Activated naive CD4-positive, alpha-beta T cell treated with anti-CD3 and anti-CD28 coated beads for 36 hours (primary cell): ENCODE measurements around the gene AREG. TPM values are rescaled to one million over a fixed set of nuclear protein-coding genes. Genes with fewer than 3 reads are reported as not detected.

Experiments used
- CTCF ChIA-PET: fragments of 350-600 bp; sonication (Branson Sonifier 250); formaldehyde crosslinking; loops from one replicate; lab custom pipeline; 2021; ENCODE audit warnings: antibody characterized with exemption; lab: Charles Lee
- DNase-seq: peaks from one replicate; pipeline ENCODE4 v3.0.0-alpha.2; 2020
- H3K27ac Mint-ChIP-seq: one replicate; pipeline ENCODE4 v1.8.0; 2021; ENCODE audit warnings: mild to moderate bottlenecking, mixed read lengths
- H3K27me3 Mint-ChIP-seq: one replicate; pipeline ENCODE4 v1.8.0; 2021; ENCODE audit warnings: low read depth, mixed read lengths
- H3K36me3 Mint-ChIP-seq: one replicate; pipeline ENCODE4 v1.8.0; 2021; ENCODE audit warnings: low read depth, mixed read lengths
- H3K4me1 Mint-ChIP-seq: one replicate; pipeline ENCODE4 v1.8.0; 2021; ENCODE audit warnings: low read depth, mixed read lengths
- H3K4me3 Mint-ChIP-seq: one replicate; pipeline ENCODE4 v1.8.0; 2021; ENCODE audit warnings: mild to moderate bottlenecking, moderate library complexity, mixed read lengths
- H3K9me3 Mint-ChIP-seq: one replicate; pipeline ENCODE4 v1.8.0; 2021; ENCODE audit warnings: mixed read lengths
- intact Hi-C: fragments of 100-400 bp; cut with micrococcal nuclease; formaldehyde crosslinking; loops from one replicate; pipeline ENCODE4 v1.15.1; 2023
- total RNA-seq, 2 experiments: library from RNA; stranded (reverse); gene quantifications; one replicate each; pipeline ENCODE4 v1.2.3, GENCODE V29; 2021

Gene AREG
- total RNA-seq, 2 experiments from 2014 or later = 1.5 to 2.1 TPM

DNA sequence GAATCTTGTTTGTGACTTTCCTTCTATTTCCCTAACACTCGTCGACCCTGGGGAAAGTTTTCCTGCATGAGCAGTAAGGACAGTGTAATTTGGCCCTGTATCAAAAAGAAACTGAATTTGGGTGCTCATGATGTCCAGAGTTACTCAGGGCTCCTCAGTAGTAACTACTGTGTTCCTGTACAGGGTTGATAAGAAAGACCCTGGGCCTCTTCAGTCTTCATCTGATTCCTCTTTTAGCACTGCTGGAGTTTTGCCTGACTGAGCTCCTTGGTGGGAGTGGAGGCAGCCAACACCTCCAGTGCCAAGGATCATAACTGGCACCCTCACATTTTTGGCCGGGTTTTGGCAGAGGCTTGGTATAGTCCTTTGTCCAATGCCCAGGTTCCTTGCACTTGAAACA is 7.1 kb upstream of the AREG start:
- Mint-ChIP-seq H3K36me3 (no peaks in the 10 kb centered on the region), H3K9me3 (no peaks in the 10 kb centered on the region), H3K4me1 (no peaks in the 10 kb centered on the region), H3K27me3 (peaks cover 6% of the 10 kb centered on the region), H3K27ac (no peak overlapping the region), H3K4me3 (no peak overlapping the region)
- CTCF ChIA-PET = interaction anchor here (0.7 kb wide), 1 partner anchor 206 kb away, joined by 3 read pairs; no protein-coding TSS in a partner anchor
- intact Hi-C loops = no loop called here
- no peak for DNase-seq

DNA sequence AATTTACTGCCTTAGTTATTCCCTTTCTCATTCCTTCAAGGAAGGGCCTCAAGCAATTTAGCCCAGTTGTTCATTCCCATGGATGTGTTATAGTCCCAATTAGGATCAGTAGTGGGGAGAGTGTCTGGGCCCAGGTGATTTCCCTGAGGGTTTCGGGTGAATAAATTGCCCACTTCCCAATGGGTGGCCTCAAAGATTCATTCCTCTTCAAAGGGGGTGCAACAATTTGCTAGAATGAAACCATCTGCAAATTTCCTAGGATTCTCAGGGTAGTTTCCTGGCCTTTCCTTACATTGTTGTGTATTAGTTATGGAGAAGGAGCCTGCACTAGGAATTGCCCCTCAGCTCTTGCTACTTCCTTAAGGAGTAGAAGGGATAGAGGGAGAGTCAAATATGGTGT is 6.3 kb upstream of the AREG start:
- no peak for DNase-seq
- no peak overlapping the region for H3K4me3 Mint-ChIP-seq
- H3K4me1 Mint-ChIP-seq = no peaks in the 10 kb centered on the region
- CTCF ChIA-PET = no interaction called here
- H3K9me3 Mint-ChIP-seq = no peaks in the 10 kb centered on the region
- no peak overlapping the region for H3K27ac Mint-ChIP-seq
- no peaks in the 10 kb centered on the region for H3K36me3 Mint-ChIP-seq
- intact Hi-C loops = no loop called here
- H3K27me3 Mint-ChIP-seq = peaks cover 6% of the 10 kb centered on the region

GRCh38 chr4:74439952-74440351 is 5.0 kb upstream of the AREG start:
- no peak overlapping the region for H3K27ac Mint-ChIP-seq
- no peak overlapping the region for H3K4me3 Mint-ChIP-seq
- intact Hi-C loops = loop anchor here (10.0 kb wide), 1 partner anchor 1285 kb away; the partner anchor contains the start of gene USO1
- no peak for DNase-seq
- no peaks in the 10 kb centered on the region for H3K9me3 Mint-ChIP-seq
- H3K4me1 Mint-ChIP-seq = no peaks in the 10 kb centered on the region
- no peaks in the 10 kb centered on the region for H3K36me3 Mint-ChIP-seq
- CTCF ChIA-PET = no interaction called here
- peaks cover 4% of the 10 kb centered on the region for H3K27me3 Mint-ChIP-seq

DNA sequence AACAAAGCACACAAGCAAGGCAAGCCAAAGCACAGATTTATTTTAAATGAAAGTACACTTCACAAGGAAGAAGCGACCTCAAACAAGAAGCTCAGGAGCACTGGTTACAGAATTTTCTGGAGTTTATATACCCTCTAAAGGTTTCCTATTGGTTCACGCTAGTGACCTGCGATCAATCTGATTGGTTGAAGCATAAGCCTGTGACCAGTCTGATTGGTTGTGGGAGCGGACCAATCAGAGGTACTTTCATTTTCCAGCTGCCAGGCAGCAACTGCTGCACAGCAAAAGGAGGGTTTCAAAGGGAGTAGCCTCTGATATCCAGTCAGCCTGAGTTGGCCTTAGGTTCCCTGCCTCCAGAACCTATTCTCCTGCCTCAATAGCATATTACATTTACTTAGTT is 4.6 kb upstream of the AREG start:
- Mint-ChIP-seq H3K36me3 (no peaks in the 10 kb centered on the region), H3K4me3 (no peak overlapping the region), H3K4me1 (peaks cover 2% of the 10 kb centered on the region), H3K27me3 (peaks cover 4% of the 10 kb centered on the region), H3K27ac (no peak overlapping the region), H3K9me3 (no peaks in the 10 kb centered on the region)
- CTCF ChIA-PET = no interaction called here
- DNase-seq = no peak
- intact Hi-C loops = loop anchor here (10.0 kb wide), 1 partner anchor 1284 kb away; the partner anchor contains the start of gene USO1

GRCh38 chr4:74441744-74442143 is 3.2 kb upstream of the AREG start:
- Mint-ChIP-seq H3K27me3 (peaks cover 4% of the 10 kb centered on the region), H3K9me3 (no peaks in the 10 kb centered on the region), H3K4me3 (no peak overlapping the region), H3K27ac (no peak overlapping the region), H3K4me1 (peaks cover 4% of the 10 kb centered on the region), H3K36me3 (no peaks in the 10 kb centered on the region)
- intact Hi-C loops = loop anchor here (10.0 kb wide), 1 partner anchor 1283 kb away; the partner anchor contains the start of gene USO1
- CTCF ChIA-PET = no interaction called here
- DNase-seq = no peak

DNA sequence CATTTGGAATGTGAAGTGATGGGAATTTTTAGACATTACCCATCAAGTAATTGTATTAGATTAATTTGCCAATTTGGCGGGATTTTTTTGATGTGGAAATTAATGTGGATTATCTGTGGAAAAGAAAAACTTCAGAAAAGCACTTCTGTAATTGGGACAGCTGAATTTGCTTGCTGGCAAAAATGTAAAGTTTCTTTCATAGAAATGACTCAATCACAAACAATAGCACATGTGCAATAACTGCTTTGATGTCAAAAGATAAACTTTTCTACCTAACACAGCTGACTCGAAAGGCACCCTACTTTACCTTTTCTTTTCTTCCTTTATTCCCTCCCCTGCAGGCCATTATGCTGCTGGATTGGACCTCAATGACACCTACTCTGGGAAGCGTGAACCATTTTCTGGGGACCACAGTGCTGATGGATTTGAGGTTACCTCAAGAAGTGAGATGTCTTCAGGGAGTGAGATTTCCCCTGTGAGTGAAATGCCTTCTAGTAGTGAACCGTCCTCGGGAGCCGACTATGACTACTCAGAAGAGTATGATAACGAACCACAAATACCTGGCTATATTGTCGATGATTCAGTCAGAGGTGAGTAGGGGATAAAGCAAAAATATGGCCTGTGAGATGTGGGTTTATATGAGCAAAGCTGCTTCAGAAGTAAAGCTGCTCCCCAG is 1.4 kb downstream of the AREG start:
- Mint-ChIP-seq H3K36me3 (no peaks in the 10 kb centered on the region), H3K4me3 (peak overlapping the region; percentile 32)

DNA sequence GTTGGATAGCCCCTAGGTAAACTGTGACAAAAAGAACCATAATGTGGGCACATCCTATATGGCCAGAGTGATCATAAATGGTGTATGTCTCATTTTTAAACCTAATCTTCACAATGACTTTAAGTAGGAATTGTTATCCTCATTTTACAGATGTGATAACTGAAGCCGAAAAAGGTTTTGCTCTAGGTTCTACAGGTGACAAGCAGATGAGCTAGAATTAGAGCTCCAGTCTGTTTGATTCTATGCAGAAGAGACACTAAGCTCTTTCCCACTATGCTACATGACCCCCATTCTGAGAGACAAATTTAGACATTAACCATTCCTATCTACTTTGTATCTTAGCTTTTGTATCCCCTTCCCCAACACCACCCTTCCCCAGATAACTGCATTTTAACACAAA is 2.0 kb downstream of the AREG start:
- Mint-ChIP-seq H3K27me3 (no peaks in the 10 kb centered on the region), H3K9me3 (no peaks in the 10 kb centered on the region), H3K36me3 (no peaks in the 10 kb centered on the region), H3K4me1 (peaks cover 4% of the 10 kb centered on the region), H3K4me3 (no peak overlapping the region), H3K27ac (no peak overlapping the region)
- CTCF ChIA-PET = no interaction called here
- intact Hi-C loops = loop anchor here (5.0 to 10.0 kb wide), 2 partner anchors 290 to 1278 kb away; partner anchors contain the start of genes MTHFD2L and USO1
- no peak for DNase-seq

More for the DNA sequence above, 1.4 kb downstream of the AREG start:
- DNase-seq = no peak
- no peak overlapping the region for H3K27ac Mint-ChIP-seq
- H3K9me3 Mint-ChIP-seq = no peaks in the 10 kb centered on the region
- peaks cover 4% of the 10 kb centered on the region for H3K4me1 Mint-ChIP-seq
- no peaks in the 10 kb centered on the region for H3K27me3 Mint-ChIP-seq
- CTCF ChIA-PET = no interaction called here
- intact Hi-C loops = loop anchor here (5.0 to 10.0 kb wide), 2 partner anchors 289 to 1278 kb away; partner anchors contain the start of genes MTHFD2L and USO1

- H3K36me3 Mint-ChIP-seq = no peaks in the 10 kb centered on the region
- H3K27ac Mint-ChIP-seq = no peak overlapping the region
- CTCF ChIA-PET = no interaction called here
Observed at GRCh38 chr4:74447636-74448233, 2.8 kb downstream of the AREG start.

DNA sequence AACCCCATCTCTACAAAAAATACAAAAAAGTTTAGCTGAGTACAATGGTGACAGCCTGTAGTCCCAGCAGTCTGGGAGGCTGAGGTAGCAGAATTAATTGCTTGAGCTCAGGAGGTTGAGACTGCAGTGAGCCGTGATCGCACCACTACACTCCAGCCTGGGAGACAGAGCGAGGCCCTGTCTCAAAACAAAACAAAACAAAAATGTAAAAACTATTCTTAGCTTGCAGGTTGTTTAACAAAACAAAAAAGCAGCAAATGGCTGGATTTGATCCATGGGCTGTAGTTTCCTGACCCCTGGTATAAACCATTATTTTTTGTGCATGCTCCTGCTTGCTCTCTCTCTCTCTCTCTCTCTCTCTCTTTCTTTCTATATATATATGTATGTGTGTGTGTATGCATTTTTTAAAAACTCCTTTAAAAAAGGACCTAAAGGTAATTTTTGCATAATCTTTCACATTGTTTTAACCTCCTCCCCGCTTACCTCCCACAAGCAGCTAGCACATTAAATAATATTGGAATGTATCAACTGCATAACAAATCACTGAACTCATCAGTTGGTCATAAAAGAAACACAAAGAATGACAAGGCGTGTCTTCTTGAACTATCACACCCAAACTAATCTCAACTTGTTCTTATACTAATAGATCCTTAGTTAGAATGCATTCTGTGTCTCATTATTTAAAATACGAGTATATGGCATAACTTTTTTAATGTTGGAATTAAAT is 4.8 kb downstream of the AREG start:
- Mint-ChIP-seq H3K4me3 (no peak overlapping the region), H3K27me3 (no peaks in the 10 kb centered on the region), H3K9me3 (no peaks in the 10 kb centered on the region), H3K4me1 (peaks cover 4% of the 10 kb centered on the region), H3K36me3 (no peaks in the 10 kb centered on the region), H3K27ac (no peak overlapping the region)
- DNase-seq = no peak
- intact Hi-C loops = loop anchor here (5.0 to 10.0 kb wide), 2 partner anchors 292 to 1275 kb away; partner anchors contain the start of genes MTHFD2L and USO1
- CTCF ChIA-PET = no interaction called here

More at GRCh38 chr4:74447636-74448233, 2.8 kb downstream of the AREG start:
- Mint-ChIP-seq H3K27me3 (no peaks in the 10 kb centered on the region), H3K4me1 (peaks cover 4% of the 10 kb centered on the region), H3K4me3 (no peak overlapping the region), H3K9me3 (no peaks in the 10 kb centered on the region)
- intact Hi-C loops = loop anchor here (5.0 to 10.0 kb wide), 2 partner anchors 290 to 1277 kb away; partner anchors contain the start of genes MTHFD2L and USO1
- DNase-seq = no peak

- H3K36me3 Mint-ChIP-seq = no peaks in the 10 kb centered on the region
- H3K27me3 Mint-ChIP-seq = no peaks in the 10 kb centered on the region
- H3K4me3 Mint-ChIP-seq = no peak overlapping the region
- no peaks in the 10 kb centered on the region for H3K9me3 Mint-ChIP-seq
- H3K4me1 Mint-ChIP-seq = peaks cover 4% of the 10 kb centered on the region
- CTCF ChIA-PET = no interaction called here
- no peak overlapping the region for H3K27ac Mint-ChIP-seq
- intact Hi-C loops = no loop called here
- no peak for DNase-seq
Observed at GRCh38 chr4:74450298-74450683, 5.4 kb downstream of the AREG start.

- Mint-ChIP-seq H3K9me3 (no peaks in the 10 kb centered on the region), H3K36me3 (no peaks in the 10 kb centered on the region), H3K4me3 (no peak overlapping the region), H3K27ac (no peak overlapping the region), H3K27me3 (no peaks in the 10 kb centered on the region), H3K4me1 (no peaks in the 10 kb centered on the region)
- CTCF ChIA-PET = interaction anchor here (0.5 kb wide), 1 partner anchor 171 kb away, joined by 4 read pairs; no protein-coding TSS in a partner anchor
- intact Hi-C loops = no loop called here
- no peak for DNase-seq
Observed at GRCh38 chr4:74451214-74451661, 6.3 kb downstream of the AREG start.

DNA sequence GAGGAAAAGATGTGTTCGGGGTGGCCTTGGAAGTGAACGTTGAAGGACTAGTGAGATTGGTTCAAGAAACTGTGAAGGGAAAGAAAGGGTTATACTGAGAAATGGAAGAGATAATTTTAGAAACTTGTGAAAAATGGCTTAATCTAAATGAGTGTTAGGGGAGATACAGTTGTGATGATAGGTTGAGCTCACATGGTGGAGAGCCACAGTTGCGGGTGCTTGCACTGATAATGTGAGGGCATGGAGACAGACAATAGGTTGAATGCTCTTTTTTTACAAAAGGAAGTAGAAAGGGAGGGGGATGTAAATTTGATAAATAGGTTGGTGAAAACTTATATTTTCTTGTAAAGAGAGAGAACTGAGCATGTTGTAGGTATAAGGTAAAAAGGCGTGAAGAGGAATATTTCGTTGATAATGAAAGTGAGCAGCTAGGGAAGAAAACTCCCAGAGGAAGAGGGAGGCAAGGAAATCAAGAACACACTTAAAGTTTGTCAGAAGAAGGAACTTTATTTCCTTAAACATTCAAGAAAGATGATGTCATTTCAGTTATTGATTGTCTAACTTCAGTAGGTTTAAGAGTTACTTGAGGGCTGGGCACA is 8.2 kb downstream of the AREG start:
- H3K27ac Mint-ChIP-seq = no peak overlapping the region

More for the DNA sequence above, 8.2 kb downstream of the AREG start:
- H3K9me3 Mint-ChIP-seq = no peaks in the 10 kb centered on the region
- CTCF ChIA-PET = interaction anchor here (0.8 kb wide), 1 partner anchor 11 kb away, joined by 3 read pairs; no protein-coding TSS in a partner anchor
- intact Hi-C loops = no loop called here
- no peaks in the 10 kb centered on the region for H3K36me3 Mint-ChIP-seq
- no peak for DNase-seq
- no peak overlapping the region for H3K4me3 Mint-ChIP-seq
- no peaks in the 10 kb centered on the region for H3K27me3 Mint-ChIP-seq
- no peaks in the 10 kb centered on the region for H3K4me1 Mint-ChIP-seq
